Measurements from ENCODE around the gene ULK4.

The ULK4 gene

DNA sequence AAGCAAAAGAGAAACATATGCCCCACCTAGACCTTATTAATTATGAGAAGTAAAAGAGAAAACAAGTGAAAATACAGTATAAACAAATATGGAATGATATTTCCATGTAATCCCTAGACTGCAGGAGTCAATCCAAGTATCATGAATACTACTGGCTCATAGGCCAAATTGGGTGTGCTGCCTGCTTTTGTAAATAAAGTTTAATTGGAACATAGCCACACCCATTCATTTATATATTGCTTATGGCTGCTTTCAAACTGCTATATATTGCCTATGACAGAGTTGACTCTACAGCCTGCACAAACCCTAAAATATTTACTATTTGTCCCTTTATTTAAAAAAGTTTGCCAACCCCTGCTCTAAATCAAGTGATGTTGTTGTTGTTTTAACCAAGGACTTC, 5.3 kb downstream of the ULK4 start:
- TF ChIP-seq CTCF (IDR thresholded peaks at IDR 0.05; ENCODE audit: low read depth, low read length), result no peak
- no peak for TF ChIP-seq POLR2A (IDR thresholded peaks at IDR 0.05; ENCODE audit: extremely low read depth, insufficient read length)
- TF ChIP-seq MYC (IDR thresholded peaks at IDR 0.05; ENCODE audit: low read depth, low read length), result no peak
- TF ChIP-seq MAX (IDR thresholded peaks at IDR 0.05; ENCODE audit: low read depth, low read length), result no peak
- no peak overlapping the region for H3K4me3 ChIP-seq (ENCODE audit: low read depth, low read length)
- no peak for DNase-seq (ENCODE audit: low read depth)

- no peak for DNase-seq (ENCODE audit: low read depth)
- TF ChIP-seq POLR2A (IDR thresholded peaks at IDR 0.05; ENCODE audit: extremely low read depth, insufficient read length), result no peak
- no peak for TF ChIP-seq MYC (IDR thresholded peaks at IDR 0.05; ENCODE audit: low read depth, low read length)
- TF ChIP-seq CTCF (IDR thresholded peaks at IDR 0.05; ENCODE audit: low read depth, low read length), result no peak
- no peak for TF ChIP-seq MAX (IDR thresholded peaks at IDR 0.05; ENCODE audit: low read depth, low read length)
- H3K4me3 ChIP-seq (ENCODE audit: low read depth, low read length), result no peak overlapping the region
These were observed 6.7 kb downstream of the ULK4 start for GRCh38 chr3:41955192-41955591.

DNA sequence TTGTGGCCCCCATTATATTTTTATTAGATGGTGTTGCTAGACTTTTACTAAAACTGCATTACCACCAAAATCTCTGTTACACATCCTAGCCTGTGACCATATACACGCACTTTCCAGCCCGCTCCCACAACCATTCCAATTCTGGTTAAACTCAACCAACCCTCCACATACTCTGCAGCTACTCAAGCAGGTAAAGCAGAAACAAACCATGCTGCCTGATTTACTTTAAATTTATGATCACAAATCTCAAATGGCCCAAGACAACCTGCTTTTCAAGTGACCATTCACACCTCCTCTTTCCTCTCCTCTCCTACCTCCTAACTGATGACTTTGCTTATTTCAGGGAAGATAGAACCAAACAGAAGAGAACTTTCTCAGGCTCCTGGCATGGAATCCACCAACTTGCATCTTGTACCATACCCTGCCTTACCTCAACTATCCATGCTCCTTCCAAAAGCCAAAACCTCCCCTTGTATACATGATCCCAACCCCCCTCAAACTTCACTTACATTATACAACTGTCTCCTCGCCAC, 18.5 kb downstream of the ULK4 start:
- DNase-seq (ENCODE audit: low read depth), result no peak
- TF ChIP-seq POLR2A (IDR thresholded peaks at IDR 0.05; ENCODE audit: extremely low read depth, insufficient read length) (no peak), CTCF (IDR thresholded peaks at IDR 0.05; ENCODE audit: low read depth, low read length) (no peak), MYC (IDR thresholded peaks at IDR 0.05; ENCODE audit: low read depth, low read length) (no peak), MAX (IDR thresholded peaks at IDR 0.05; ENCODE audit: low read depth, low read length) (no peak)

GRCh38 chr3:41940393-41940792, 21.5 kb downstream of the ULK4 start:
- no peak for TF ChIP-seq MYC (IDR thresholded peaks at IDR 0.05; ENCODE audit: low read depth, low read length)
- no peak for TF ChIP-seq CTCF (IDR thresholded peaks at IDR 0.05; ENCODE audit: low read depth, low read length)
- TF ChIP-seq MAX (IDR thresholded peaks at IDR 0.05; ENCODE audit: low read depth, low read length), result no peak
- no peak for DNase-seq (ENCODE audit: low read depth)
- no peak overlapping the region for H3K4me3 ChIP-seq (ENCODE audit: low read depth, low read length)

More for the DNA sequence above, 18.5 kb downstream of the ULK4 start:
- H3K4me3 ChIP-seq (ENCODE audit: low read depth, low read length), result no peak overlapping the region

DNA sequence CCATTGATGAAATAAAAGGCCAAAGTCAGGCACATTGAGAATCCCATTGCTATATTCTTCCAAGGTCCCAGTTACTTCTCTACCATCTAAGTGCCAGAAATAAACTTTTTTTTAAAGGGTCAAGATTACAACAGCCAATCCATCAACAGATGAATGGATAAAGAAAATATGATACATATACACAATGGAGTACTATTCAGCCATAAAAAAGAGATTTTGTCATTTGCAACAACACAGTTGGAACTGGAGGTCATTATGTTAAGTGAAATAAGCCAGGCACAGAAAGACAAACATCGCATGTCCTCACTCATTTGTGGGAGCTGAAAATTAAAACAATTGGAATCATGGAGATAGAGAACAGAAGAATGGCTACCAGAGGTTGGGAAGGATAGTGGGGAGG, 25.5 kb downstream of the ULK4 start:
- no peak for DNase-seq (ENCODE audit: low read depth)
- TF ChIP-seq CTCF (IDR thresholded peaks at IDR 0.05; ENCODE audit: low read depth, low read length) (no peak), POLR2A (IDR thresholded peaks at IDR 0.05; ENCODE audit: extremely low read depth, insufficient read length) (no peak), MYC (IDR thresholded peaks at IDR 0.05; ENCODE audit: low read depth, low read length) (no peak), MAX (IDR thresholded peaks at IDR 0.05; ENCODE audit: low read depth, low read length) (no peak)
- H3K4me3 ChIP-seq (ENCODE audit: low read depth, low read length), result no peak overlapping the region

Measured in NB4 (cell line).